ENCODE measurements around the gene ENO4. TPM values are rescaled to one million over a fixed set of nuclear protein-coding genes. Genes with fewer than 3 reads are reported as not detected.

Gene ENO4
- total and polyA plus RNA-seq, 8 donors, result 0.05 to 2.2 (median 0.31) TPM; not detected in 4

GRCh38 chr10:116919706-116920105 is 70.4 kb downstream of the ENO4 start:
- no peak for TF ChIP-seq POLR2AphosphoS5 (IDR thresholded peaks at IDR 0.05)
- no peak for TF ChIP-seq POLR2A (IDR thresholded peaks at IDR 0.05)
- TF ChIP-seq CTCF (IDR thresholded peaks at IDR 0.05), result no peak
- TF ChIP-seq EP300 (IDR thresholded peaks at IDR 0.05), result no peak
- no peaks in the 10 kb centered on the region for H3K9me3 ChIP-seq

DNA sequence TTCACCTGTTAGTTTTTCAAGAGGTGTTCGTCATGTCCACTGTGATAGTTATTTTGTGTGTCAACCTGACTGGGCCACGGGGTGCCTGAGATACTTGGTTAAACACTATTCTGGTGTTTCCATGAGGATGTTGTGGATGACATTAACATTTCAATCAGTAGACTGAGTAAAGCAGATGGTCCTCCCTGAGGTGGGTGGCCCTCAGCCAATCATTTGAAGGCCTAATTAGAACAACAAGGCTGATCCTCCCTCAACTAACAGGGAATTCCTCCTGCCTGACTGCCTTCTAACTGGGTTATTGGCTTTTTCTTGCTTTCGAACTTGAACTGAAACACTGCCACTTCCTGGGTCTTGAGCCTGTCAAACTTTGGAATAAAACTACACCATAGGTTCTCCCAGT is 75.8 kb downstream of the ENO4 start:
- intact Hi-C loops (cut with DNase I; ENCODE audit: low total_unique reads), result no loop called here
- 84 to 98% (median 92%) methylated on average over 3 of the region's 3 CpGs for whole genome bisulfite sequencing, 5 donors
- no peak overlapping the region for H3K27ac ChIP-seq
- no peak overlapping the region for H3K4me3 ChIP-seq
- no peak for TF ChIP-seq POLR2AphosphoS5 (IDR thresholded peaks at IDR 0.05)
- no peak for TF ChIP-seq POLR2A (IDR thresholded peaks at IDR 0.05)
- TF ChIP-seq CTCF (IDR thresholded peaks at IDR 0.05), result no peak
- TF ChIP-seq EP300 (IDR thresholded peaks at IDR 0.05), result no peak
- peaks cover 0 to 52% (median 28%) of the 10 kb centered on the region in 4 donors for H3K36me3 ChIP-seq
- no peaks in the 10 kb centered on the region for H3K9me3 ChIP-seq
- H3K4me1 ChIP-seq, result no peaks in the 10 kb centered on the region
- no peak for DNase-seq
- H3K27me3 ChIP-seq, result no peaks in the 10 kb centered on the region

More at GRCh38 chr10:116919706-116920105, 70.4 kb downstream of the ENO4 start:
- Histone ChIP-seq H3K27ac (no peak overlapping the region), H3K27me3 (no peaks in the 10 kb centered on the region), H3K36me3 (peaks cover 0 to 58% (median 24%) of the 10 kb centered on the region in 4 donors), H3K4me3 (no peak overlapping the region), H3K4me1 (no peaks in the 10 kb centered on the region)
- no peak for DNase-seq
- intact Hi-C loops (cut with DNase I; ENCODE audit: low total_unique reads), result no loop called here
- 47 to 50% (median 48%) methylated on average over 2 of the region's 2 CpGs for WGBS, 5 donors

DNA sequence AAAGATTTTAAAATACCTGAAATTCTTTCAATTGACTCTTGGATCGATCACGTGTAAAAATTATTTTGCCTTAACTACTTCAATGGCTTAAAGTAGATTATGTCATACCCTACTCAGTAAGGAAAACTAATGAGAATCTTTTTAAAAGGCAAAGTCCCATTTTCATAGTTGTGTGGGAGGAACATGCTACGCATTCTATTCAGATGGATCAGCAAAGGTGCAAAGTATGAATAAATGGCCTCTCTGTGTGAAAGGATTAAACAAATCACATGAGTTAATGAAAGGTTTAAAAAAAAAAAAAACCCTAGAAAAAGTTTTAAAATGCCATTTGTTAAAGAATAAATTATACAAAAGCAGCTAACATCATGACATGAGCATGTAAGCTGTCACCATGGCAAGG is 77.1 kb downstream of the ENO4 start:
- no peaks in the 10 kb centered on the region for H3K27me3 ChIP-seq

GRCh38 chr10:116931806-116932205 is 82.5 kb downstream of the ENO4 start:
- intact Hi-C loops (cut with DNase I; ENCODE audit: low total_unique reads), result no loop called here
- Histone ChIP-seq H3K9me3 (no peaks in the 10 kb centered on the region), H3K36me3 (peaks cover 0 to 38% (median 18%) of the 10 kb centered on the region in 4 donors), H3K4me3 (no peak overlapping the region), H3K4me1 (no peaks in the 10 kb centered on the region), H3K27ac (no peak overlapping the region), H3K27me3 (no peaks in the 10 kb centered on the region)
- no peak for TF ChIP-seq CTCF (IDR thresholded peaks at IDR 0.05)
- TF ChIP-seq EP300 (IDR thresholded peaks at IDR 0.05), result no peak
- WGBS, 5 donors, result 89 to 98% (median 94%) methylated on average over 6 of the region's 6 CpGs
- no peak for DNase-seq

More for the DNA sequence above, 77.1 kb downstream of the ENO4 start:
- Histone ChIP-seq H3K4me3 (no peak overlapping the region), H3K9me3 (no peaks in the 10 kb centered on the region), H3K4me1 (no peaks in the 10 kb centered on the region), H3K36me3 (peaks cover 0 to 41% (median 21%) of the 10 kb centered on the region in 4 donors), H3K27ac (no peak overlapping the region)
- DNase-seq, result no peak
- WGBS, 5 donors, result 90 to 96% (median 95%) methylated on average over 3 of the region's 3 CpGs
- intact Hi-C loops (cut with DNase I; ENCODE audit: low total_unique reads), result no loop called here
- TF ChIP-seq POLR2A (IDR thresholded peaks at IDR 0.05), result no peak
- no peak for TF ChIP-seq EP300 (IDR thresholded peaks at IDR 0.05)
- no peak for TF ChIP-seq POLR2AphosphoS5 (IDR thresholded peaks at IDR 0.05)
- TF ChIP-seq CTCF (IDR thresholded peaks at IDR 0.05), result no peak

Other genes starting within 250 kb of the ENO4 start
- gene PNLIPRP2, start 228.5 kb upstream of the ENO4 start, total RNA-seq, result 10 to 100 TPM in 1 of 5 donors, 1 to 10 TPM in 1, not detected in 3; 4.1 to 11.9 TPM
- gene PNLIPRP2, start 228.5 kb upstream of the ENO4 start, polyA plus RNA-seq, result 1 to 10 TPM; 1.3 to 6.1 (median 1.3) TPM
- gene HSPA12A, start 106.9 kb upstream of the ENO4 start, total RNA-seq, result 10 to 100 TPM in 2 of 5 donors, 1 to 10 TPM in 3; 2.9 to 25.5 (median 6.1) TPM
- 1 to 10 TPM; 2.0 to 2.7 (median 2.4) TPM for gene HSPA12A, start 106.9 kb upstream of the ENO4 start, polyA plus RNA-seq
- gene SHTN1, start 155.7 kb downstream of the ENO4 start, total RNA-seq, result 10 to 100 TPM; 13.3 to 49.1 (median 19.3) TPM
- 10 to 100 TPM in 1 of 3 donors, 1 to 10 TPM in 2; 7.4 to 10.2 (median 8.8) TPM for gene SHTN1, start 155.7 kb downstream of the ENO4 start, polyA plus RNA-seq